ENCODE data around the gene NOPCHAP1.
"Not testable (repeated sequence)": the region's sequence is repeated elsewhere in the genome, so short reads cannot be mapped to it uniquely, and the experiment has no call there.

Gene NOPCHAP1, protein sequence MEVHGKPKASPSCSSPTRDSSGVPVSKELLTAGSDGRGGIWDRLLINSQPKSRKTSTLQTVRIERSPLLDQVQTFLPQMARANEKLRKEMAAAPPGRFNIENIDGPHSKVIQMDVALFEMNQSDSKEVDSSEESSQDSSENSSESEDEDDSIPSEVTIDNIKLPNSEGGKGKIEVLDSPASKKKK

DNA sequence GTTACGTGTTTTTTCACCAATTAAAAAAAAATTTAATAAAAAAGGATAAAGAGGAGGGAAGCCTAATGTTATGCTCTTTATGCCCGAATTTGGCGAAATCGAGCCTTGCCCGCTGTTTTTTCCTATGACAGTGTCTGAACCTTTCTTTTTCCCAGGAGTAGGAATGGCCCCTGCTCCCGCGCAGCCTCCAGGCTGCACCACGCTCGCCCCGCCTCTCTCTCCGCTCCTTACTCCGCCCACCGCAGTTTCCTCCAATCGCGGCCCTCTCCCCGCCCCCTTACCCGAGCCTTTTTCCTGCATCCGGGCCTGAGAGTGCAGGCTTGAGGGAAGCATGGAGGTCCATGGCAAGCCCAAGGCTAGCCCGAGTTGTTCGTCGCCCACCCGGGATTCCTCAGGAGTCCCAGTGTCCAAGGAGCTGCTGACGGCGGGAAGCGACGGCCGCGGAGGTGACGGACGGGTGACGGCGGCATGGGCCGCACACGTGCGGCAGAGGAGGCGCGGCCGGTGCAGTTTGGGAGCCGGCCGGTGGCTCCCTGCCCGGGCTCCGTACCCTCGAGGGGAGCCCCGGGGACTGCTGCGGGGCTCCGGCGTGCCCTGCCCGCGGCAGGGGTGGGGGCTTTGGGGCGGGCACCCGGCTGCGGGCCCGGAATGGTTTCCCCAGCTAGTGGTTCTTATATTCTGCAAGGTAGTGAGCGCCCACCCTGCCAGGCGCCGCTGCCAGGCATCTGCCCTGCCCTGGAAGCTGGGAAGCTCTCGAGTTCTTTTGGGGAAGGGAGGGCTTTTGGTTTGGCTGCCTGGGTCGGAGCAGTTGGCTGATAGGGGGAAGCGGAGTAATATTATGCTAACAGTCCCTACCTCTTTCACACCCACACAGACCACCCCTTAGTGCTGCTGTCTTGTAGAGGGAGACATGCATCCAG lies at the start of gene NOPCHAP1:
Gene NOPCHAP1 (plus strand): TSS at position 295 of the 920 bp plus-strand sequence. CDS start 37 bp downstream, at position 332.
- peak; percentile 94 for DNase-seq (ENCODE audit: low spot score)

DNA sequence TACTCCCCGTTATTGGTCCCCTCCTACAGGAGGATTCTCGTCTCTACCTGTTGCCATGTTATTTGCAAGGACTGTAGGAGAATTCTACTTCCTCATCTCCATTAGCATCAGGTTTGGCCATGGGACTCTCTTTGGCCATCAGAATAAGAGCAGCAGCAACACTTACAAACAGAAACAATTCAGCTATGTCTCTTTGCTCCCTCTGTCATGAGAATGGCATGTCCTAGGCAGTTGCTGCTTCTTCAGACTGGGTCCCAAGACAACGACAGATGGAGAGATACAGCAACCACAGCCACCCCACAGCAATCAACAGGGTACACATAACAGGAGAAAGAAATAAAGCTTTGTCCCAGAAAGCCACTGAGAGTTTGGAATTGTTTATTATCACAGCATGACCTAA lies 47.7 kb upstream of the NOPCHAP1 start:
- no peak for DNase-seq (ENCODE audit: low spot score)

DNA sequence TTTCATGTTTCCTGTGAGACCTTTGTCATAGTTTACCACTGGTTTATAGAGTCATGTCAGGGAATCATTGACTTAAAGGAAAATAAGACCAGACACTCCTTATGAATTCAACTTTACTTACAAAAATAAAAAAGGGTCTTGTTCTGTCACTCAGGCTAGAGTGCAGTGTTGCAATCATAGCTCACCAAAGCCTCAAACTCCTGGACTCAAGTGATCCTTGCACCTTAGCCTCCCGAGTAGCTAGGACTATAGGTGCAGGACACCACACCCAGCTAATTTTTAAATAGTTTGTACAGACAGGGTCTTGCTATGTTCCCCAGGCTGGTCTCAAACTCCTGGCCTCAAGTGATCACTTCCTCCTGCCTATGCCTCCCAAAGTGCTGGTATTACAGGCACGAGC lies 47.0 kb upstream of the NOPCHAP1 start:
- no peak for DNase-seq (ENCODE audit: low spot score)

DNA sequence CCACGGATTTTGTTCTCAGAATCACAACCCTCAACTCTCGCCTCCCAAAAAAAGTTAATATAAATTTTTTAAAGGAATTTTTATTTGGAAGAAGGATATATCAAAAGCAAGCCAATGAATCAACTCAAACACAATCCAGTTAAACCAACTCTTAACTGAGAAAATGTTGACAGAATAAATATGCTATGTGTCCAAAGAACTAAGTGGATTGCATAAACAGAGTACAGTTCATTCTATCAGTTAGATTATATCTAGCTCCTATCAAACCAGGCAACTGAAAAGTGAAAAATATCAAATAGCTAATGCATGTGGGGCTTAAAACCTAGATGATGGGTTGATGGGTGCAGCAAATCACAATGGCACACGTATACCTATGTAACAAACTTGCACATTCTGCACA lies 44.7 kb upstream of the NOPCHAP1 start:
- no peak for DNase-seq (ENCODE audit: low spot score)

DNA sequence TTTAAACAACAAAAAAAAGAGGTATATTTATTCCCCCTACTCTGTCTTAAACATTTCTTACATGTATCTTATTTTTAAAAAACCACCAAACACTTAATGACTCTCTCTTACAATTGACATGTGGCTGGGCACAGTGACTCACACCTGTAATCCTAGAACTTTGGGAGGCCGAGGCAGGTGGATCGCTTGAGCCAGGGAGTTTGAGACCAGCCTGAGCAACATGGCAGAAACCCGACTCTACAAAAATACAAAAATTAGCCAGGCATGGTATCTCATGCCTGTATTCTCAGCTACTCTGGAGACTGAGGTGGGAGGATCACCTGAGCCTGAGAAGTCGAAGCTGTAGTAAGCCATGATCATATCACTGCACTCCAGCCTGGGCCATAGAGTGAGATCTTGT lies 44.0 kb upstream of the NOPCHAP1 start:
- DNase-seq (ENCODE audit: low spot score), result no peak

DNA sequence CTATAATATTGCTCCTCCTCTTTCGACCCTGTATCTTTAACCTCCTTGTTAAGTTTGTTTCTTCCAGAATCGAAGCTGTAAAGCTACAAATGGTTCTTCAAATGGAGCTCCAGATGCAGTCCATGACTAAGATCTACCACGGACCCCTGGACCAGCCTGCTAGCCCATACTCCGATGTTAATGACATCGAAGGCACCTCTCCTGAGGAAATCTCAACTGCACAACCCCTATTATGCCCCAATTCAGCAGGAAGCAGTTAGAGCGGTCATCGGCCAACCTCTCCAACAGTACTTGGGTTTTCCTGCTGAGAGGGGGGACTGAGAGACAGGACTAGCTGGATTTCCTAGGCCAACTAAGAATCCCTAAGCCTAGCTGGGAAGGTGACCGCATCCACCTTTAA lies 42.7 kb upstream of the NOPCHAP1 start:
- DNase-seq (ENCODE audit: low spot score), result not testable (repeated sequence)

DNA sequence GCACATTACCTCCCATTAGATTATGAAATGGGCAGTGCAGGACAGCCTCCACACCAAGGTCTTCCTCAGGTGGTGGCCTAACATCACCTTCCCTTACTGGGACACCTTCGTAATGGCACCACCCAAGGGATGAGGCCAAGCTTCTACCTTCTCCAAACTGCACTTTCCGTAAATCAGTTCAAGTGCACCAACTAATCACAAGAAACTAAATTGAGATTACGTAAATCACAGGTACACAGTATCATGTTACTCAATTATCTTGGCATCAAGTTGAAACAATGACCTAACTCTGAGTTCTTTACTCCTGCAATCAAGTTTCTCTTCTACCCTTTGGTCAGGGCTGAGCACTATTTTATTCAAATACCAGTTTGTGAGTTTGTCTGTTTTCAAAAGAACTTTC lies 41.9 kb upstream of the NOPCHAP1 start:
- no peak for DNase-seq (ENCODE audit: low spot score)

DNA sequence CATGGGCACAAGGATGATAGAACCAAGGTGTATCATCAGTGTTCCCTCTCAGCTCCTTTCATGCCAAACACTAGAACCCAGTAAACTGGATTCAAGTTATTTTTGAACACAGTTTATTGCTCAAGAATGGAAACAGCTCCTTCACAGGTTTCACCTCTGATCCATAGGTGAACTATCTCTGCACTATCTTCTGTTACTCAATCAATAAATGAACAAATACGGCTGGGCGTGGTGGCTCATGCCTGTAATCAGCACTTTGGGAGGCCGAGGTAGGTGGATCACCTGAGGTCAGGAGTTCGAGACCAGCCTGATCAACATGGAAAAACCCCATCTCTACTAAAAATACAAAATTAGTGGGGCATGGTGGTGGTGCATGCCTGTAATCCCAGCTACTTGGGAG lies 37.4 kb upstream of the NOPCHAP1 start:
- not testable (repeated sequence) for DNase-seq (ENCODE audit: low spot score)

DNA sequence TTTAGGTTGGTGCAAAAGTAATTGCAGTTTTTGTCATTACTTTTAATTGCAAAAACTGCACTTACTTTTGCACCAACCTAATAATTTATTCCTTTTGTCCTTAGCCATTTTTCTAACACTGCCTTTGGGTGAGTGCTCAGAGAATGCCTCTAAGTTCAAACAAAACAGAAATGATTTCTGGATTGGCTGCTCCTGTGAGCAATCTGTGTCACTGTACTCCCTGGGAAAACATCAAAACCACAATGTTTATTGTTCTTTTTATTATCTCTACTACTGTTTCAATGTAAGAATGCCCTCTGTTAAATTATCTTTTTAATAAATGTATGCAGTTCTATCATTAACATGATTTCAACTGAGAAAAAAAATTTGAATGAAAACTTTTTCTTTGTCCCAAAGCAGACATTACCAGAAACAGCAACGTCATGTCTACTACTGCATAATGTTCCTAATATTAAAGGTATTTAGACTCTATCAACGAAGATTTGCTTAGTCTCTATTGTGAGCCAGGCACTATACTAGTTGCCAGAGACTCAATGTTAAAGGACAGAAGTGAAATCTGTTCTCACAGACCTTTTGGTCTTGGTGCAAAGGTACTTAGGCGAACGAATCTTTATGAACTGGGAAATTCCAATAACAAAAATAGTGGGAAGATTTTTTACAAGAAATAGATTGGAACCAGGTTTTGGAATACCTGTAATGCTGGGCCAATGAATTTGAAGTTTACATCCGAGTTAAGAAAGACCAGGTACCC lies 34.2 kb upstream of the NOPCHAP1 start:
- DNase-seq (ENCODE audit: low spot score), result peak; percentile 50

DNA sequence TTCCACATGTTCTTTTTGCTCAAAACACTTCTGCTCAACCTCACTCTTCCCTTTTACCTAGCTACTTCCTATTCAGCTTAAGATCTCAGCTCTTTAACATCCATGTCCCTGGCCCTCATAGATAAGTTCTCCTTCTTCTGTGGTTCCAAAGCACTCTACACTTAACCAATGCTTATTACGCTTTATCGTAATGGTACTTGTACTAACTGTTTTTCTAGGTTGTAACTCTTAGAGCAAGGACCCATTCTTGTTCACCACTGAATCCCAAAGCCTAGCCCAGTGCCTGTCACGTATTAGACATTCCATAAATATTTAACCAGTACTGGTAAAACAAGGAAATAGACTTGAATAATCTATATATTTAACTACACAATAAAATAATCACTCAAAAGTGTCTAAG lies 33.3 kb upstream of the NOPCHAP1 start:
- DNase-seq (ENCODE audit: low spot score), result no peak

DNA sequence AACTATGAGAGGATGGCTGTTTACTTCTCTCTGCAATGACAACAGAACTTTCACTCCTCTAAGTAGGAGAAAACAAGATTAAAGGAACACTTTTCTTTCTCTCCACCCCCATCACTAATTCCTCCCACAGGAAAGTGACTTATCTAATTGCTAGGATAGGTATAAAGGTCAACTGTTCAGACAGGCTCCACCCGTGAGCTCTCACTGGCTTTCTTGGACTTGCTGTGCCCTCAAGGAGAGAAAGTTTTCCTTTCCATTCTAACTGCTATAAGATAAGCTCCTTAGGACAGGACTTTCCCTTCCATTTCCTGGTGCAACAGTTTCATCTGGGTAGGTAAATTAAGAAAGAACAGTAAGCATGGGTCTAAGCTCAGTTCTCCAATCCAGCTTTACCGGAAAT lies 32.8 kb upstream of the NOPCHAP1 start:
- DNase-seq (ENCODE audit: low spot score), result no peak

DNA sequence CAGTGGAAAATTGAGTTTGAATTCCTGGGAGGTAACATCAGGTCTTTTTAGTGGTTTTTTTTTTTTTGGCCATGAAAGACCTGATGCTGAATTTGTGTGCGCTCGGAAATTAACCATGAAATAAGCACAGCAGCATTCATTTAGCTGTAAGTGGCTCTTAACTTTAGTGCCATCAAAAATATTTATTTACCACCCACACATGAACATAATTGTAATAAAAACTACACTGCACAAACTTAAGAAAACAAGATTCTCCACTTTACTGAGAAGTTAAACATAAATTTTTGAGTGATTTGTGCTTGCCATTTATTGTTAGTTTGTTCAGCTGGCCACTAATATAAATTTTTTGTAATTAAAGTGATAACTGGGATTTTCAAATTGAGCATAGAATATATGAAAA lies 30.4 kb upstream of the NOPCHAP1 start:
- no peak for DNase-seq (ENCODE audit: low spot score)

DNA sequence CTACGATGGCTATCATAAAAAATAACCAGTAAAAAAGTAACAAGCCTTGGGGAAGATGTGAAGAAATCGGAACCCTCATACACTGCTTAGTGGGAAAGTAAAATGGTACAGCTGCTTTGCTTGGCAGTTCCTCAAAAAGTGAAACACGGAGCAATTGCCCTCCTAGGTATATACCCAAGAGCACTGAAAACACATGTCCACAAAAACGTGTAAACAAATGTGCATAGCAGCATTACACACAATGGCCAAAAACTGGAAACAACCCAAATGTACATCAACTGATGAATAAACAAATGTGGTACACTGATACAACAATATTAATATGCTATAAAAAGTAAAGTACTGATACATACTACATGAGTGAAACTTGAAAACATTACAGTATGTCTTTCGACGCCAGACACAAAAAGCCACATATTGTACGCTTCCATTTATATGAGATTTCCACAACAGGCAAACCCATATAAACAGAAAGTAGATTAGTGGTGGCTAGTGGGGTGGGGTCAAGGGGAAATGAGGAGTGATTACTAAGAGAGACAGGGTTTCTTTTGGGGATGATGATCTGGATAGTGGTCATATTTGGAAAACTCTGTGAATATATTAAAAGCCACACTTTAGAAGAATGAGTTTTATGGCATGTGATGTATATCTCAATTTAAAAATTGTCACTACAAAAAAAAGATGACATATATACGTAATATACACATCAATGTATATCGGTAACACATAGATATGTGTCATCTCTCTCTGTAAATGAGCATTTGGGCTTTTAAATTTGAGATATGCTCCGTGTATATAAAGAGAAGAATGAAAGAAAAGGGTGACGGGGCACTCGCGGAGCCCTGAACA lies 29.0 kb upstream of the NOPCHAP1 start:
- DNase-seq (ENCODE audit: low spot score), result no peak

DNA sequence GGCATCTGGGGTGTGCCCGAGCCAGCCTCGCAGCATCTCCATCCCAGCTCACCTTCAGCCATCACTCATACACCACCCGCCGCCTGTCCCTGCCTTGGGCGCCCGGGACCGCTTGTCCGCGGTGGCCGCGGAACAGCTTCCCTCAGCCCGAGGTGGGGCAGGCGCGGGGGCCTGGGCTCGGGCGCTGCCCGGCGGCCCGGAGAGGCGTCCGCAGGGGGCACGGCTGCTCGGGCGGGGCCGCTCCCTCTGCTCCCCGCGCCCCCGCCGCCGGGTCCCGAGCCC lies 28.5 kb upstream of the NOPCHAP1 start:
- peak; percentile 22 for DNase-seq (ENCODE audit: low spot score)

DNA sequence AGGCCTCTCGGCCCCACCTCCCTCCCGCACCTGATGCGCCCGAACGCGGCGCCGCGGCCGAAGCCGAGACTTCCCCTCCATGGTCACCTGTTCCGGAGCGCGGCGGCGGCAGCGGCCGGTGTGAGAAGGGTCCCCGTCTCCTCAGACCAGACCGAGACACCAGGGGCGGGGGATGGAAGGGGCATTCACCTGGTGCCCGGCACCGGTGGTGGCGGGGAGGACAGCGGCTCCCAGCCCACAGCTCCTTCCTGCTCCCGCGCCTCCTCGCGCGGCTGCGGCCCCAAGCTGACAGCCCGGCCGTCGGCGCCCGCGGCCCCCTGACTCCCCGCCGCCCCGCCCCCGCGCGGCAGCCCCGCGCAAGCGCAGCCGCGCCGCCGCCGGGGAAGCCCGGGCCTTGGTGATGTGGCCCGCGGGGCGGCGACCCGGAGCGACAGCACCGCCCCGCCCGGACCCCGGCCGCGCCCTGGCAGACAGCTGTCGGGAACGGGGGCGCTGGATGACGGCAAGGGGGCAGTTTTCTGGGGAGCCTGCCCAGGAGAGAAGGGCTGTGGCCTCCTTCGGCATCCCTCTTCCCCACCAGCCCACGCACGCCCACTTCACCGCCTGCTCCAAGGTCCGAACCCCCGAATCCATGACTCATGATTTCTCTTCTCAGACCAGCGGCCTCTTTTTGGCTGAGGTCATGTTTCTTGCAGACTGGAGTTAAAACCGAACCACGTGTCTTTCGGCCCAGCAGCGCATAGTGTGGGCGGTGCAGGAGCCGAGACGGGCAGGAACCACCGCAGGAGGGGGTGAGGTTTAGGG lies 27.9 kb upstream of the NOPCHAP1 start, which contains the start of gene SLC41A2:
Gene SLC41A2 (minus strand): TSS at position 290 of the 804 bp plus-strand sequence. CDS start 29,763 bp downstream, outside the sequence.
- peak; percentile 86 for DNase-seq (ENCODE audit: low spot score)

DNA sequence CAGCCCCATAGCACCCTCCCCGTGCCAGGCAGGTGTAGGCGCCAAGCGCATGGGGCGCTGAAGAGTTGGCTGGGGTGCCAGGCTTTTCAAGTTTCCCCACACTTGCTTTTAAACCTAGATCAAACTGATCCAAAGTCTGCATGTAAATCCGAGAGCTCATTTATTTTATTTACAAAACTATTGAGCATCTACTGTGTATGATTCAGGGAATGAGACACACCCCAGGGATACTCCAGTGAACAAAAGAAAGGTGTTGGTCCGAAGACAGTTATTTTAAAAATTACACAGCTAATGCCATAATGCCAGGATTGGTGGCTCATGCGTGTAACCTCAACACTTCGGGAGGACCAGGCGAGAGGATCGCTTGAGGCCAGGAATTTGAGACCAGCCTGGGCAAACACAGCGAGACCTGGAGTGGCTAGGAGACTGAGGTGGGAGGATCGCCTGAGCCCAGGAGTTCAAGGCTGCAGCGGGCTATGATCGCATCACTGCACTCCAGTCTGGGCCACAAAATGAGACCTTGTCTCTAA lies 27.2 kb upstream of the NOPCHAP1 start:
- DNase-seq (ENCODE audit: low spot score), result no peak

DNA sequence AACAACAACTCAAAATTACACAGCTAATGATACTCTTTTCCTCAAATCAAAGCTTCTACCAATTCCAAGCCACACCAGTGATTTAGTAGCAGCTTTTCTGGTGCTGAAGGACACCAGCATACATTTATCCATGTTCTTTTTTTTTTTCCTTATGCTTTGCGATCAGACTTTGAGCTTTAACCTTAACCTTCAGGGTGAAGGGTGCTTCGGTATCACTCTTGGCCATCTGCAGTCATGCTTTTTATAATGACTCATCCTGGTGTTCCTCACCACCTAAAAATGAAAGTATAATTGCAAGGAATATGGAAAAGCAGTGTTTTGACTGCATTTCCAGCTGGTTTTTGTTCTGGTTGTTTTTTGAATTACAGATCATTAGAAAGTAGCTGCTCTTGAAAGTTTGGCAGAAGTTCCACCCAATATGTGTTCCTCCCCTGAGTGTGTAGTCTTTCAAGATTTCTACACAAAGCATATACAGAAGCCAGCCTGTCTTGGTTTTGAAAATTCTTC lies 26.7 kb upstream of the NOPCHAP1 start:
- peak; percentile 50 for DNase-seq (ENCODE audit: low spot score)

DNA sequence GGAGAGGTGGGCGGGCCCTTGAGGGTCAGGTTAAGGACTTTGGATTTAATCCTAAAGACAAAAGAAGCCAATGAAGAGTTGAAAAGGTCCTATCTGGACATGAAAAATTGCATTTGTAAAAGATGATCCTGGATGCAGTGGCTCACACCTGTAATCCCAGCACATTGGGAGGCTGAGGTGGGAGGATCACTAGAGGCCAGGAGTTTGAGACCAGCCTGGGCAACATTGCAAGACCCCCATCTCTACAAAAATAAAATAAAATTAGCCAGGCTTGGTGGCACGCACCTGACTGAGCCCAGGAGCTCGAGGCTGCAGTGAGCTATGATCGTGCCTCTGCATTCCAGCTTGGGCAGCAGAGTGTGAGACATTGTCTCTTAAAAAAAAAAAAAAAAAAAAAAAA lies 25.7 kb upstream of the NOPCHAP1 start:
- no peak for DNase-seq (ENCODE audit: low spot score)

DNA sequence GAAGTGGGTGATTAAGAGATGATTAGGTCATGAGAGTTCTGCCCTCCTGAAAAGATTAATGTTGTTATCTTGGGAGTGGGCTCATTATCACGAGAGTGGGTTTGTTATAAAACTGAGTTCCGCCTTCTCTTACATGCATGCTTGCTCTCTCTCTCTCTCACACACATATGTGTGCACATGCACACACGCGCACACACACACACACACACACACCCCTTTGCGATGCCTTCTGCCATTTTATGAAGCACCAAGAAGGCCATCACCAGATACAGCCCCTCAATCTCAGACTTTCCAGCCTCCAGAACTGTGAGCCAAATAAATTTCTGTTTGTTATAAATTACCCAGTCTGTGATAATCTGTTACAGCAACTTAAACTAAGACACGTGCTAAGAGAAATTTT lies 22.4 kb upstream of the NOPCHAP1 start:
- DNase-seq (ENCODE audit: low spot score), result no peak

DNA sequence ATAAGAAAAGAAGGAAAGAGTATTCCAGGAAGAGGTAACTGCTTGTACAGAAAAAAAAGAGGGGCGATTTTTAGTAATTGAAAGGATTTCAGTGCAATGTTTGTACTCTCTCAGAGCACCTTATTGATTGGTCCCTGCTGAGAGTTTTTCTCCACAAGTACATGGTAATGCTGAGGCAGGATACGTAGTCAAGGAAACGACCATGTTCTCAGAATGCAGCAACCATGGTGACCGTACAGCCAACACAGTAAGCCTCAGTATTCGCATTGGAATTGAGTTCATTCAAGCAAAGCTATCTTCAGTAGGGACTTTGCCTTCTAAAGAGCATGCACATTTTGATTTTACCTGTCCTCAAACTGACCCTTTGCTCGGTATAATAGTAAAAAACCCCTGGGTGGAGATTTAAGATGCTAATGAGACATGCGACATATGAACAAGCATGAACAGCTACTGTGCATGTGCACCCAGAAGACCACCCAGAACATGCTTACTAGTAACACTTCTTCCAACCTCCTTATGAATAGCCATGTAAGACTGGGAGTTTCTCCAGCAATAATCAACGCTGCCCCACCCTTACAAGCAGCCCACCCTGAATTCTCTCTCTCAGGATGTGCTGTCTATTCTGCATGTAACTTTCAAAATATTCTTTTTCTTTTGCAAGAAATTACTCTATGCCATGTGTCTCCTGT lies 21.8 kb upstream of the NOPCHAP1 start:
- no peak for DNase-seq (ENCODE audit: low spot score)
